NCI-H187 (cell line): Measurements from ENCODE around the gene GOLGA8R.
"Not testable (repeated sequence)": the region's sequence is repeated elsewhere in the genome, so short reads cannot be mapped to it uniquely, and the experiment has no call there.

Experiments used
- DNase-seq, 2 experiments: peaks; one replicate each; lab custom pipeline; 2025; lab: John Stamatoyannopoulos, UW

Gene GOLGA8R, protein sequence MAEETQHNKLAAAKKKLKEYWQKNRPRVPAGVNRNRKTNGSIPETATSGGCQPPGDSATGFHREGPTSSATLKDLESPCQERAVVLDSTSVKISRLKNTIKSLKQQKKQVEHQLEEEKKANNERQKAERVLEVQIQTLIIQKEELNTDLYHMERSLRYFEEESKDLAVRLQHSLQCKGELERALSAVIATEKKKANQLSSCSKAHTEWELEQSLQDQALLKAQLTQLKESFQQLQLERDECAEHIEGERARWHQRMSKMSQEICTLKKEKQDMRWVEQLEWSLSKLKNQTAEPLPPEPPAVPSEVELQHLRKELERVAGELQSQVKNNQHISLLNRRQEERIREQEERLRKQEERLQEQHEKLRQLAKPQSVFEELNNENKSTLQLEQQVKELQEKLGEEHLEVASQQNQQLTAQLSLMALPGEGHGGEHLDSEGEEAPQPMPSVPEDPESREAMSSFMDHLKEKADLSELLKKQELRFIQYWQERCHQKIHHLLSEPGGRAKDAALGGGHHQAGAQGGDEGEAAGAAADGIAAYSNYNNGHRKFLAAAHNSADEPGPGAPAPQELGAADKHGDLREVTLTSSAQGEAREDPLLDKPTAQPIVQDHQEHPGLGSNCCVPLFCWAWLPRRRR

DNA sequence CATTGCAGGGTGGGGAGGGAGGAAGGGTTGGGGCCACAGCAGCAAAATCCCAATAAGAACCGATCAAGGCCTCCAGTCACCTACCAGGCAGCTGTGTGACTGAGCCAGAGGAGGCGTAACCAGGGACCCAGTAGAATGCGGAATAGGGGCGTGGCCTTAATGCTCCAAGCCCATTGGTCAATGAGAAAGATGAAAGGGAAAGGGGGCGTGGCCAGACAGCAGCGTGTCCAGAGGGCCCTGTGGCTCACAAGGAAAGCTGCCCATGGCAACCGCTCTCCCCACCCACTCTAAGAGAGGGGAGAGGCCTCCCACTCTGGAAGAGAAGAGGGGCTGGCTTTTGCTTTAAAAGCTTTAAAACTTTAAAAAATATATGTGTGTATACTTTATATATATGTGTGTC lies at the start of gene GOLGA8R:
Gene GOLGA8R, minus strand, starts transcription at position 101 of the 400 bp plus-strand sequence. Its CDS starts 98 bp downstream, at position 3.
- DNase-seq = not testable (repeated sequence)

GRCh38 chr15:30463849-30464248 lies 49.8 kb upstream of the GOLGA8R start:
- DNase-seq = not testable (repeated sequence)

DNA sequence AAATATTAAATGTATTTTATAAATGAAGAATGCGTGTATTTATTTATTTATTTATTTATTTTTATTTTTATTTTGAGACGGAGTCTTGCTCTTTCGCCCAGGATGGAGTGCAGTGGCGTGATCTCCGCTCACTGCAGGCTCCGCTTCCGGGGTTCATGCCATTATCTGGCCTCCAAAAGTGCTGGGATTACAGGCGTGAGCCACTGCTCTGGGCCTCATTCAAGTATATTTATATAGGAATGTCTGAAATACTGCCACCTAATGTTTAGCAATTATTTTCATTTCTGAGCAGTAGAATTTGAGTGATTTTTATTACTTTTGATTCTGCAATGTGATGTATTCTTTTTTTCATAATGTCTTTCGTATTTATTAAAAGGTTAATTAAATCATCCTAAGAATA lies 48.1 kb upstream of the GOLGA8R start:
- DNase-seq = not testable (repeated sequence)

DNA sequence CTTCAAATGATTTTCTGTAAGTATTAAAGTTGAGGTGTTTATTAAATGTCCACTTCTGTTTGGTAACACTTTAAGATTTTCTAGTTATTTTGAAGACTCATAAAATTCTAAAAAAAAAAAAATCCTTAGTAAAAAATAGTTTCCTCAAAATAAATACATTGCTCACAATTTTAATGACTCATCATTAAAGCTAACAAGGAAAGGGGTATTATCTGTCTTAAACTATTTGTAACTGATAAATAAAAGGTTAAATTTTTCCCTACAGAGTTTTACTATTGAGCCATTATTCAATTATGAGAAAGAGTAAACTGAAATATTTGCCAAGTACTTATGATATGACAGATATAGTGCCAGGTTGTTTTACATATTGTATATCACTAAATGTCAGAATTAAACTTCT lies 38.6 kb upstream of the GOLGA8R start:
- DNase-seq = not testable (repeated sequence)

DNA sequence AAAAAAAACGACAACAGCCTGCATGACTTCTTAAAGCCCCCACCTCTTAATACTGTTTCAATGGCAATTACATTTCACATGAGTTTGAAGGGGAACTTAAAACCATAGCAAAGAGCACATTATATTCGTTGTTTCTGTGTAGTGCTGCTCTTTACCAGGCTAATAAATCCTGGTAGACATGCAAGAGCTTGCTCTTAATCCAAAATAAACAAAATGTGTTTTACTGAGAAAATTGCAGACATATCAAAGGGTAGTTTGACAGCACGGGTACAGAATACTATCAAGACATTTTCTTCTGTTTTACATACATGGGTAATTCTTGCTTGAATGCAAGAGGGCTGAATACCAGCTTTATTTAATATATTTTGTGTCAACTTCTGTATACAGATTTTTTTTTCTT lies 24.3 kb upstream of the GOLGA8R start:
- not testable (repeated sequence) for DNase-seq

- DNase-seq = not testable (repeated sequence)
Measured at GRCh38 chr15:30435878-30436277, 21.8 kb upstream of the GOLGA8R start.

DNA sequence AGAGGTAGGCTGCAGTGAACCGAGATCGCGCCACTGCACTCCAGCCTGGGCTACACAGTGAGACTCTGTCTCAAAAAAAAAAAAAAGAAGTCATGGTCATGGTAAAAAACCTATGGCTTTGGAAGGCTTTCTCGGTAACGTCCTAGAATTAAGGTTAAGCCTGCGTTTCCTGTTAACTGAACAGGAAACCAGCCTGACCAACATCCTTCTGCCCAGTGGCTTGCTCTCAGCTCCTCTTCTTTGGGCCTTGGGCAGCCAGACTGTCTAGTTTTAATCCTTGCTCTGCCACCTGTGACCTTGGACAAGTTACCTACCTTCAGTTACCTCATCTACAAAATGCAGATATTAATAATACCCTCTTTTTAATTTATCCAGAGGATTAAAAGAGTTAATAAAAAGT lies 6.7 kb upstream of the GOLGA8R start:
- not testable (repeated sequence) for DNase-seq

DNA sequence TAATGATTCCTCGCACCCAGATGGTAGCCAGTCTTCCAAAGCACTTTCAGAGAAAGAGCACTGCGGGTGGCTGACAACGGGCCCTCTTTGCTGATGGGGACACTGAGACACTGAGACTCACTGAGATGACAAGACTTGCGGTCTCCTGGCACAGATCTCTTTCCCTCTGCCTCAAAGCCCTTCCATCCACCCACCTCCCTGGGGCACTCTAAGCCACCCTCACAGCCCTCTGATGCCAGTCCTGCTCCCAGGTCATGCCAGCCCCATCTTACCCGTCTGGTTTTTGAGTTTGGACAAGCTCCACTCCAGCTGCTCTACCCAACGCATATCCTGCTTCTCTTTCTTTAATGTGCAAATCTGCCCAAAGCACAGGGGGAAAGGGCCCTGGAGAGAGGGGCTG lies 6.4 kb downstream of the GOLGA8R start:
- not testable (repeated sequence) for DNase-seq

GRCh38 chr15:30398988-30399387 lies 15.1 kb downstream of the GOLGA8R start:
- not testable (repeated sequence) for DNase-seq

GRCh38 chr15:30393664-30393991 lies 20.4 kb downstream of the GOLGA8R start:
- not testable (repeated sequence) for DNase-seq

DNA sequence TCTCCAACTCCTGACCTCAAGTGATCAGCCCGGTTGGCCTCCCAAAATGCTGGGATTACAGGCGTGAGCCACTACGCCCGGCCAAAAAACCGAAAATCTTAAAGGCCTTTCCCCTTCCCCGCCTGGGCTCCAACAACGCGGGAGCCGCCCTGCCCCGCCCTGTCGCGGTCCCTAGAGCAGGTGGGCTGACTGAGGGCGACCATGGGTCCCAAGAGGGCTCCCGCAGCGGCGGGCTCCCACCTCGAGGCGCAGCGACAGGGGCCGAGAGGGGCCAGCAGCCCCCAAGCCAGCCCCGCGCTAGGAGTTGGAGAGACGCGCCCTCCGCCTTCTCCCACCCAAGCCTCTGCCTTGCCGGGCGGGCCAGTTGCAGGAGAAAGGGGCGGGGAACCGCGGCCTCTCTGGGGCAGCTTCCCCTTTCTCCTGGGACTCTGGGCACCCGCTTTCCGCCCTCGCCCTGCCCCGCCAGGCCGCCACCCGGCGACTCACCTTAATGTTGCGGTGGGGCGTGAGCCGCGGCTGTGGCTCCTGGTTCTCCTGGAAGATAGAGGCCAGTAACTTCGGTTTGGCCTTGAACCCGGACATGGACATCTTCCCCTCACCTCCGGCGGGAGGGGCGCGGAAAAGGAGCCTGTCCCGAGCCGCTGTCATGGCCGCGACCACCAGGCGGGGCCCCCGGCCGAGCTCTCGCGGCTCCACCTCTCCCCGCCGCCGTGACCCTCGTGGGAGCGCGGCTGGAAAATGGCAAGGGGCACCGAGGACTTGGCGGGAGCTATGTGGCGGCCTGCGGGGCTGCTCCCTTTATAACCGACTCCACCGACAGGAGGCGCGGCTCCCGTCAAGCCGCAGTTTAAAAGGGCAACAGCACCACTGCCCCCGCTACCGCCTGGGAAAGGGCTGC lies 21.0 kb downstream of the GOLGA8R start, which contains the start of gene CHRFAM7A:
Gene CHRFAM7A, minus strand, starts transcription at position 775 of the 898 bp plus-strand sequence. CDS start 10,189 bp downstream, outside the sequence.
- DNase-seq = not testable (repeated sequence)

GRCh38 chr15:30386318-30386887 lies 27.7 kb downstream of the GOLGA8R start:
- DNase-seq = not testable (repeated sequence)

DNA sequence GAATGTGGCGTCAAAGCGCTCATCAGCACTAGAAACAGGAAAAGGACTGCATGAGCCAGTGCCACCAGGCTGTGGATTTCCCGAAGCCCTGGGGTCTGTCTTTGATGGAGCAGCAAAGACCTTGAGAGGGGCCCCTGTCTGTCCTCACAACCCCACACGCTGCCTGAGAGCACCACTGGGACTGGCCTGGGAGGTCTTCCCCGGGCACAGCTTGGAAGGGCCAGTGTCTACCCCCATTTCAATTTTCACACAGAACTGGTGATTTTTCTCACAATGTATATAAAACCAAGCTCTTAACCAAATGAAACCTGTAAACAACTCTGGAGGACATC lies 37.0 kb downstream of the GOLGA8R start:
- DNase-seq = not testable (repeated sequence)

DNA sequence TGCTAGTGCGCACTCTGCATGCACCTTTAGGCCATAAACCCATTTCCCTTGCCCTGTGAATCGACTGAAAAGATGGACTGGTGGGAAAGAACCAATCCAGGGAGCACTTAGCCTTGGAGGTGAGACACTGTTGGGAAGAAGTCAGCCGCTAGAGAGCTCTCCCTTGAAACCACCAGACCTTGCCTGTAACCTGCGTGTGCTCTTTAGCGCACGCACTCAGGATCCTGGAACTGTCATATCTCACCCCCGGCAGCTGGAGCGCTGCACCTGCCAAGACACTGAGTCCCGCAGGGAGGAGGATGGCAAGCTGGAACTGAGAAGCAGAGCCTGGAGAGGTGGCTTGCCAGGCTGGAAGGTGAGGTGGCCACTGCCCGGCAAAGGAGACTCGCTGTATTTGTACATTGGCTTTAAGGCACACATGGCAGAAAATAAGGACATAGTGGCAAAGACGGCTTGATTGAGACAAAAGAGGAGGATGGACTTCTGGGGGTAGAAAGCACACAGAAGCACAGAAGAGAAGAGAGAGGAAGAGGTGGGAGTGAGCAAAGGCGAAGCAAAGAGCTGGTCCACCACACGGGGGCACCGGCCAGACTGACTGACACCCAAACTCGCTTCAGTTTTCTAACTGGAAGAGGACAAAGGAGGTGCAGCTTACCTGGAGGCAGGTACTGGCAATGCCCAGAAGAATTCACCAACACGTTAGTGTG lies 37.5 kb downstream of the GOLGA8R start:
- not testable (repeated sequence) for DNase-seq

DNA sequence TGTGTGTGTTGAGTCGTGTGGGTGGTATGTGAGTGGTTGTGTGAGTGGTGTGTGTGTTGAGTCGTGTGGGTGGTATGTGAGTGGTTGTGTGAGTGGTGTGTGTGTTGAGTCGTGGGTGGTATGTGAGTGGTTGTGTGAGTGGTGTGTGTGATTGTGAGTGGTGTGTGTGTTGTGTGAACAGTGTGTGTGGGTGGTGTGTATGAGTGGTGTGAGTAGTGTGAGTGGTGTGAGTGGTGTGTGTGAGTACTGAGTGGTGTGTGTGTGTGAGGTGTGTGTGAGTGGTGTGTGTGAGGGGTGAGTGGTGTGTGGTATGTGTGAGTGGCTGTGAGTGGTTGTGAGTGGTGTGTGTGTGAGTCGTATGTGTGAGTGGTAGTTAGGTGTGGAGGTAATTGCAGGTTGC lies 38.2 kb downstream of the GOLGA8R start:
- not testable (repeated sequence) for DNase-seq

DNA sequence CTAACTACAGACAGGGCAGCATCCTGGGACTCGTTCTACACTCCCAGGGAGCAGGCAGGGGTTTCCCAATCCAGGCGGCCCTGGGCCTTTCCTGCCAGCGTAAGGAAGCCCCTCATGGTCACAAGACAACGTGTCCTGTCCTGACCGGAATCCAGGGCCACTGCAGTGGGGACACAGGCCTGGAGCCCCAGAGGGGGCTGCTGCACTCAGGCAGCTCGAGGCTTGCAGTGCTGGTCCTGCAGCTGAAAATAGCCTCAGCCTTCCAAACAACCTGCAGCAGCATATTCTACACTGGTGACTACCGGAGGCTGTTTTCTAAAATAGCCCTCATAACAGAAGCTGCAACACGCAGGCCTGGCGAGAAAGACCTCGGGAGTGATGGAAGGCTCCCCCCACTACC lies 39.2 kb downstream of the GOLGA8R start:
- not testable (repeated sequence) for DNase-seq

DNA sequence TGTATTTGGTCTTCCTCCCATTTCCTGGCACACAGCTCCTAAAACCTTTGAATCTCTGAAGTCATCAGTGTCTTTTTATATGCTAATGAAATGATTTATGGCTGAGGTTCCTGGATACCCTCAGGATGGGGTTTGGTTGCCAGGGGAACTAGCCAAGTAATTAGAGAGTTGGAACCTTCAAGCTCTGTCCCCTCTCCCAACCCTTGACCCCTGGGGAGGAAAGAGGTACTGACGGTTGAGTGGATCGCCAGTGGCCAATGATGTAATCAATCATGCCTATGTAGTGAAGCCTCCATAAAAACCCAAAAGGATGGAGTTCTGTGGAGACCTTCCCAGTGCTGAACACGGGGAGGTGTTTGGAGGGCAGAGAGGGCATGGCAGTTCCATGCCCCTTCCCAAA lies 45.8 kb downstream of the GOLGA8R start:
- DNase-seq = not testable (repeated sequence)

- DNase-seq = not testable (repeated sequence)
Measured at GRCh38 chr15:30367246-30367645, 46.8 kb downstream of the GOLGA8R start.

GRCh38 chr15:30361404-30361803 lies 52.7 kb downstream of the GOLGA8R start:
- DNase-seq = not testable (repeated sequence)

DNA sequence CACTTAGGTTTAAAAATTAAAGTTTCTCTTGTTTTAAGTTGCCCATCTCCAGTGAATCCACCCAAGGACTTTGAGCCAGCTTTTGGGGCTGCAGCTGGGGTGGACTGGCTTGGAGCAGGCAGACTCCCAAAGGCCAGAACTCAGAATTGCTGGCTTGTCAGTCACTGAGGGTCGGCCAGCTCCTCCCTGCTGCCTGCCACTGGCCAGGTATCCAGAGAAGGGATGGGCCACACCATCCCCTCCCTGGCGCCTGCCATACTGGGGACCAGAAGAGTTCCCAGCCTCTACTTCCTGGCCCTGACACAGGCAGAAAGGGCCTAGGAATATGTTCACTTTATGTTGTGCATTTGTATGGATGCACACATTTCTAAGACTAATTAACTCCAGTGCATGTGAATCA lies 53.1 kb downstream of the GOLGA8R start:
- not testable (repeated sequence) for DNase-seq

- not testable (repeated sequence) for DNase-seq
Measured at GRCh38 chr15:30355043-30355442, 59.0 kb downstream of the GOLGA8R start.
